ENCODE measurements around the gene ACTR6. TPM values are rescaled to one million over a fixed set of nuclear protein-coding genes. Genes with fewer than 3 reads are reported as not detected.
"Not testable (repeated sequence)": the region's sequence is repeated elsewhere in the genome, so short reads cannot be mapped to it uniquely, and the experiment has no call there.

Gene ACTR6
- total RNA-seq, 1 donor from 2014 or later: 29.8 TPM

- peaks cover 2% of the 10 kb centered on the region for H3K27me3 Mint-ChIP-seq (ENCODE audit: insufficient read depth)
- intact Hi-C loops (cut with micrococcal nuclease): loop anchor here (1.0 to 2.0 kb wide), 4 partner anchors 170 to 507 kb away; no protein-coding TSS in a partner anchor
- H3K9me3 Mint-ChIP-seq: no peaks in the 10 kb centered on the region
- H3K27ac Mint-ChIP-seq: no peak overlapping the region
- DNase-seq (ENCODE audit: low spot score): no peak
- H3K36me3 Mint-ChIP-seq (ENCODE audit: low read depth): no peaks in the 10 kb centered on the region
- no peaks in the 10 kb centered on the region for H3K4me1 Mint-ChIP-seq (ENCODE audit: low read depth)
- no peak overlapping the region for H3K4me3 Mint-ChIP-seq
These were observed 34.1 kb downstream of the ACTR6 start for GRCh38 chr12:100234591-100235304.

- Mint-ChIP-seq H3K27me3 (ENCODE audit: insufficient read depth) (peaks cover 2% of the 10 kb centered on the region), H3K27ac (no peak overlapping the region), H3K36me3 (ENCODE audit: low read depth) (no peaks in the 10 kb centered on the region), H3K9me3 (no peaks in the 10 kb centered on the region), H3K4me3 (no peak overlapping the region), H3K4me1 (ENCODE audit: low read depth) (no peaks in the 10 kb centered on the region)
- no peak for DNase-seq (ENCODE audit: low spot score)
- intact Hi-C loops (cut with micrococcal nuclease): no loop called here
These were observed 38.2 kb downstream of the ACTR6 start for GRCh38 chr12:100238801-100239200.

GRCh38 chr12:100239589-100239988 lies 39.0 kb downstream of the ACTR6 start:
- H3K4me1 Mint-ChIP-seq (ENCODE audit: low read depth): no peaks in the 10 kb centered on the region
- no peak overlapping the region for H3K4me3 Mint-ChIP-seq
- intact Hi-C loops (cut with micrococcal nuclease): no loop called here
- no peaks in the 10 kb centered on the region for H3K9me3 Mint-ChIP-seq
- H3K27me3 Mint-ChIP-seq (ENCODE audit: insufficient read depth): peaks cover 2% of the 10 kb centered on the region
- H3K27ac Mint-ChIP-seq: no peak overlapping the region
- DNase-seq (ENCODE audit: low spot score): no peak
- no peaks in the 10 kb centered on the region for H3K36me3 Mint-ChIP-seq (ENCODE audit: low read depth)

DNA sequence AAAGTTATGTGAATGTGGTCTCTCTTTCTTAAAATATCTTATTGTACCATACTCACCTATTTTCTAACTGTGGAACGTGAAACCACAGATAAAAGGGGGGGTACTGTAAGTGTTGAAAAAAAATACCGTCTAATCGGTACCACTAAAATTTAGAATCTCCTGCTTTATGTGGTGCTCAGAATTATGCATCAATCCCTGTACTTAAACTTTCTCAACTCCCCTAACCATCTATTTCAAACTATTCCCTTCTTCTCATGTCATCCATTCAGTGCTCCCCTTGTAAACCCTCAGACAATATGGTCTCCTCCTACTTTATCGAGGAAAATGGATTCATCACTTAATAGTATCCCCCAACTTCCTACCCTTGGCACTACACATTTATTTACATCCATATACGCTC lies 42.5 kb downstream of the ACTR6 start:
- intact Hi-C loops (cut with micrococcal nuclease): no loop called here

GRCh38 chr12:100247765-100248164 lies 47.1 kb downstream of the ACTR6 start:
- H3K36me3 Mint-ChIP-seq (ENCODE audit: low read depth): no peaks in the 10 kb centered on the region
- no peaks in the 10 kb centered on the region for H3K9me3 Mint-ChIP-seq
- no peaks in the 10 kb centered on the region for H3K4me1 Mint-ChIP-seq (ENCODE audit: low read depth)
- H3K27me3 Mint-ChIP-seq (ENCODE audit: insufficient read depth): no peaks in the 10 kb centered on the region
- no peak overlapping the region for H3K4me3 Mint-ChIP-seq
- no peak for DNase-seq (ENCODE audit: low spot score)
- H3K27ac Mint-ChIP-seq: no peak overlapping the region
- intact Hi-C loops (cut with micrococcal nuclease): no loop called here

More for the DNA sequence above, 42.5 kb downstream of the ACTR6 start:
- Mint-ChIP-seq H3K27me3 (ENCODE audit: insufficient read depth) (no peaks in the 10 kb centered on the region), H3K4me3 (no peak overlapping the region), H3K4me1 (ENCODE audit: low read depth) (no peaks in the 10 kb centered on the region), H3K36me3 (ENCODE audit: low read depth) (no peaks in the 10 kb centered on the region), H3K27ac (no peak overlapping the region), H3K9me3 (no peaks in the 10 kb centered on the region)
- DNase-seq (ENCODE audit: low spot score): no peak

- Mint-ChIP-seq H3K4me3 (no peak overlapping the region), H3K9me3 (no peaks in the 10 kb centered on the region), H3K27me3 (ENCODE audit: insufficient read depth) (no peaks in the 10 kb centered on the region), H3K4me1 (ENCODE audit: low read depth) (no peaks in the 10 kb centered on the region), H3K36me3 (ENCODE audit: low read depth) (no peaks in the 10 kb centered on the region), H3K27ac (no peak overlapping the region)
- DNase-seq (ENCODE audit: low spot score): no peak
- intact Hi-C loops (cut with micrococcal nuclease): no loop called here
These were observed 48.3 kb downstream of the ACTR6 start for GRCh38 chr12:100248886-100249285.

DNA sequence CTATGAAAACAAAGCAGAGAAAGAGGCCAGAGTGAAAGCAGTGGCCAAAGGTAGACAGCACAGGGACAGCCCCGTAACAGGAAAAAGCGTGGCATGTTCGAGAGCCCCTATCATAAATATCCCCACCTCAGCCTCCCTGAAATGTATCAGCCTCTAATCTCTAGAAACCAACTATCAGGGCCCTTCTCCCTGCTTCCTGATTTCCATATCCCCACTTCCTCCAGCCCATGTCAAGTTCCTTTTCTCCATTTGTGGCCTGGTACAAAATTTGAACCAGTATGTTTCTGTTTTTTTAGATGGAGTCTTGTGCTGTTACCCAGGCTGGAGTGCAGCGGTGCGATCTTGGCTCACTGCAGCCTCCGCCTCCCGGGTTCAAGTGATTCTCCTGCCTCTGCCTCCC lies 49.3 kb downstream of the ACTR6 start:
- Mint-ChIP-seq H3K36me3 (ENCODE audit: low read depth) (no peaks in the 10 kb centered on the region), H3K9me3 (no peaks in the 10 kb centered on the region), H3K4me3 (no peak overlapping the region), H3K27ac (no peak overlapping the region), H3K4me1 (ENCODE audit: low read depth) (no peaks in the 10 kb centered on the region), H3K27me3 (ENCODE audit: insufficient read depth) (no peaks in the 10 kb centered on the region)
- DNase-seq (ENCODE audit: low spot score): no peak
- intact Hi-C loops (cut with micrococcal nuclease): no loop called here

- Mint-ChIP-seq H3K4me1 (ENCODE audit: low read depth) (no peaks in the 10 kb centered on the region), H3K9me3 (no peaks in the 10 kb centered on the region), H3K4me3 (no peak overlapping the region), H3K27me3 (ENCODE audit: insufficient read depth) (no peaks in the 10 kb centered on the region), H3K36me3 (ENCODE audit: low read depth) (no peaks in the 10 kb centered on the region), H3K27ac (no peak overlapping the region)
- intact Hi-C loops (cut with micrococcal nuclease): no loop called here
- DNase-seq (ENCODE audit: low spot score): no peak
These were observed 51.3 kb downstream of the ACTR6 start for GRCh38 chr12:100251917-100252316.

DNA sequence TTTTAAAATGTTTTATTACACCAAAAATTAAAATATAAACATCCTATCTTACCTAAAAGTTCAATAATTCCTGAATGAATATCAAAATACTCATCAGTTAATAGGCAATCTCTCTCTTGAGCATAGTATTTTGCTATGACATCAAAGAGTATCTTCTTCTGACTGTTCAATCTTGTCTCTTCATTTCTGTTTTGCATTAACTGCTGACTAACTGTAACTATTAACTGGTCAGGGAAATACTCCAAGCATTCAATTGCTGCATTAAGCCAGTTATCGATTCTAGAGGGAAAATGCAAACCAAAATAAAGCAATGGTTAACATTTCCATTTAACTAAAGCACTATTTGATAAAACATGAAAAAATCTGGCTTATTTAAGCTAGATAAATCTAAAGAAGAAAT lies 52.8 kb downstream of the ACTR6 start:
- intact Hi-C loops (cut with micrococcal nuclease): no loop called here
- H3K4me1 Mint-ChIP-seq (ENCODE audit: low read depth): peaks cover 10% of the 10 kb centered on the region
- no peak overlapping the region for H3K27ac Mint-ChIP-seq
- DNase-seq (ENCODE audit: low spot score): no peak
- no peaks in the 10 kb centered on the region for H3K27me3 Mint-ChIP-seq (ENCODE audit: insufficient read depth)
- H3K4me3 Mint-ChIP-seq: no peak overlapping the region
- H3K36me3 Mint-ChIP-seq (ENCODE audit: low read depth): peaks cover 5% of the 10 kb centered on the region
- no peaks in the 10 kb centered on the region for H3K9me3 Mint-ChIP-seq

DNA sequence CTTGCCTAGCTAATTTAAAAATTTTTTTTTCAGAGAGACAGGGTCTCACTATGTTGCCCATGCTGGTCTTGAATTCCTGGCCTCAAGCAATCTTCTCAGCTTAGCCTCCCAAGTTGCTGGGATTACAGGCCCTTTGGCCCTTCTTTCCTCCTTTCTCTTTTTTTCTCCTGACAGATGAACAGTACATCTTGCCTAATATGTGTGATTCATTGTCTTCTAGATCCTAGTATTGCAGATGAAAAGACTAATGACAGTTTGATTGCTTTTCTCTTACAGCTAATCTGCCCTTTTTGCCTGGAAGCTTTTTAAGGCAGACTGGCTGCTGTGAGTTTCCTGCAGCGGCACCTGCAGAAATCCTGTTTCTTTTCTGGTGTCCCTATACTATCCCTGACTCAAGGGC lies 54.3 kb downstream of the ACTR6 start:
- Mint-ChIP-seq H3K4me1 (ENCODE audit: low read depth) (peaks cover 12% of the 10 kb centered on the region), H3K9me3 (no peaks in the 10 kb centered on the region), H3K27me3 (ENCODE audit: insufficient read depth) (no peaks in the 10 kb centered on the region), H3K27ac (no peak overlapping the region), H3K36me3 (ENCODE audit: low read depth) (peaks cover 5% of the 10 kb centered on the region), H3K4me3 (no peak overlapping the region)
- intact Hi-C loops (cut with micrococcal nuclease): no loop called here
- DNase-seq (ENCODE audit: low spot score): no peak

DNA sequence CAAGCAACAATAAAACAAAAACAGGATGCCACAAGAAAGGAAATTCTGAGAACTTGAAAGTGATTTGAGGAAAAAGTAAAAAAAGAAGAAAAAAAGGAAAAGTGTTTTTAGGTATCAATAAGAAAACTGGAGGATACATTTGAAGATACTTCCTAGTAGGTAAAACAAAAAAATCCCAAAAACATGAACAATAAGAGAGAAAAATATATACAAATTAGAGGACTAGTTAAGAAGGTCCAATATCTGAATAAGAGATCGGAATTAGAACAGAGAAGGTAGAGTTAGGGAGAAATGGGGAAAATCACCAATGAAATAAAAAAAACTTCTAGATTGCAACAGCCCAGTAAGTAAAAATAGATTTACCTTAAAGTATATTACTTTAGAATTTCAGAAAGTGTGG lies 57.5 kb downstream of the ACTR6 start:
- Mint-ChIP-seq H3K36me3 (ENCODE audit: low read depth) (peaks cover 5% of the 10 kb centered on the region), H3K4me3 (no peak overlapping the region), H3K27me3 (ENCODE audit: insufficient read depth) (no peaks in the 10 kb centered on the region), H3K9me3 (no peaks in the 10 kb centered on the region), H3K4me1 (ENCODE audit: low read depth) (peaks cover 12% of the 10 kb centered on the region), H3K27ac (no peak overlapping the region)
- intact Hi-C loops (cut with micrococcal nuclease): no loop called here
- no peak for DNase-seq (ENCODE audit: low spot score)

DNA sequence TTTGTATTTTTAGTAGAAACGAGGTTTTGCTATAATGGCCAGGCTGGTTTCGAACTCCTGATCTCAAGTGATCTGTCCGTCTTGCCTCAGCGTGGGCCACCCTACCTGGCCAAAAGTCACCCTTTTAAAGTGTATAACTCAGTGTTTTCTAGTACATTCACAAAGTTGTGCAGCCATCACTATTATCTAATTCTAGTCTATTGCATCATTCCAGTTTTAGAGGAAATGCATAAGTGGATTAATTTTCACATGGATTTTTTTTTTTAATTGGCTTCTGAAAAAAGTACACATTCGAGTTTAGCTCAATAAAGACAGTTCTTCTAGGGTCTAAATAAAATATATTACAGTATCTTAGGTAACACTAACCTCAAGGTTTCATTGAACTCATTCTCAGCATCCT lies 62.5 kb downstream of the ACTR6 start:
- peaks cover 2% of the 10 kb centered on the region for H3K36me3 Mint-ChIP-seq (ENCODE audit: low read depth)
- no peaks in the 10 kb centered on the region for H3K9me3 Mint-ChIP-seq
- no peak for DNase-seq (ENCODE audit: low spot score)
- peaks cover 19% of the 10 kb centered on the region for H3K4me1 Mint-ChIP-seq (ENCODE audit: low read depth)
- H3K4me3 Mint-ChIP-seq: no peak overlapping the region
- H3K27ac Mint-ChIP-seq: no peak overlapping the region
- H3K27me3 Mint-ChIP-seq (ENCODE audit: insufficient read depth): no peaks in the 10 kb centered on the region
- intact Hi-C loops (cut with micrococcal nuclease): loop anchor here (10.0 kb wide), 1 partner anchor 1432 kb away; the partner anchor contains the start of gene CHPT1

DNA sequence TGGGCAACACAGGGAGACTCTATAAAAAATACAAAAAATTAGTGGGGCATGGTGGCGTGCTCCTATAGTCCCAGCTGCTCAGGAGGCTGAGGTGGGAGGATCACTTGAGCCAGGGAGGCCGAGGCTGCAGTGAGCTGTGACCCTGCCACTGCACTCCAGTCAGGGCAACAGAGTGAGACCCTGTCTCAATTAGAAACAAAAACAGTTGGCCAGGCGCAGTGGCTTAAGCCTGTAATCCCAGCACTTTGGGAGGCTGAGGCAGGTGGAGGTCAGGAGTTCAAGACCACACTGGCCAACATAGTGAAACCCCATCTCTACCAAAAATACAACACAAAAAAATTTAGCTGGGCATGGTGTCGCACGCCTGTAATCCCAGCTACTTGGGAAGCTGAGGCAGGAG lies 64.5 kb downstream of the ACTR6 start:
- not testable (repeated sequence) for H3K9me3 Mint-ChIP-seq; H3K27me3 Mint-ChIP-seq (ENCODE audit: insufficient read depth); H3K27ac Mint-ChIP-seq; H3K36me3 Mint-ChIP-seq (ENCODE audit: low read depth); DNase-seq (ENCODE audit: low spot score); H3K4me3 Mint-ChIP-seq
- intact Hi-C loops (cut with micrococcal nuclease): loop anchor here (5.0 to 10.0 kb wide), 4 partner anchors 1430 to 1797 kb away; partner anchors contain the start of genes APAF1, CHPT1 and WASHC3
- peaks cover 29% of the 10 kb centered on the region for H3K4me1 Mint-ChIP-seq (ENCODE audit: low read depth)

All from activated T-helper 1 cell treated with anti-CD3 and anti-CD28 coated beads, Interleukin-12 subunit alpha, Interleukin-12 subunit beta, Interleukin-2, Interleukin-4 antibody, amounts not matched to agents 30 ng/mL and 10 ng/mL and 1 ng/mL, durations not matched to agents 14 hours and 24 hours and 36 hours (primary cell).